NB4 (cell line): ENCODE data around the gene OSTC.

ENCODE experiments used
- POLR2A ChIP-seq: IDR thresholded peaks from 2 replicates; pipeline ENCODE4 v1.6.1; 2011; ENCODE audit warnings: mild to moderate bottlenecking; ENCODE audit not compliant: insufficient read length; ENCODE audit errors: extremely low read depth
- TF ChIP-seq, protein P1 (sequence below): IDR thresholded peaks from 2 replicates; pipeline ENCODE4 v1.6.1; 2011; ENCODE audit warnings: low read depth, low read length
- TF ChIP-seq, protein P2 (sequence below): IDR thresholded peaks from one replicate; pipeline ENCODE4 v1.5.1; 2012; ENCODE audit warnings: low read depth, low read length

- TF ChIP-seq, protein P1, sequence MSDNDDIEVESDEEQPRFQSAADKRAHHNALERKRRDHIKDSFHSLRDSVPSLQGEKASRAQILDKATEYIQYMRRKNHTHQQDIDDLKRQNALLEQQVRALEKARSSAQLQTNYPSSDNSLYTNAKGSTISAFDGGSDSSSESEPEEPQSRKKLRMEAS: no peak
- TF ChIP-seq, protein P2, sequence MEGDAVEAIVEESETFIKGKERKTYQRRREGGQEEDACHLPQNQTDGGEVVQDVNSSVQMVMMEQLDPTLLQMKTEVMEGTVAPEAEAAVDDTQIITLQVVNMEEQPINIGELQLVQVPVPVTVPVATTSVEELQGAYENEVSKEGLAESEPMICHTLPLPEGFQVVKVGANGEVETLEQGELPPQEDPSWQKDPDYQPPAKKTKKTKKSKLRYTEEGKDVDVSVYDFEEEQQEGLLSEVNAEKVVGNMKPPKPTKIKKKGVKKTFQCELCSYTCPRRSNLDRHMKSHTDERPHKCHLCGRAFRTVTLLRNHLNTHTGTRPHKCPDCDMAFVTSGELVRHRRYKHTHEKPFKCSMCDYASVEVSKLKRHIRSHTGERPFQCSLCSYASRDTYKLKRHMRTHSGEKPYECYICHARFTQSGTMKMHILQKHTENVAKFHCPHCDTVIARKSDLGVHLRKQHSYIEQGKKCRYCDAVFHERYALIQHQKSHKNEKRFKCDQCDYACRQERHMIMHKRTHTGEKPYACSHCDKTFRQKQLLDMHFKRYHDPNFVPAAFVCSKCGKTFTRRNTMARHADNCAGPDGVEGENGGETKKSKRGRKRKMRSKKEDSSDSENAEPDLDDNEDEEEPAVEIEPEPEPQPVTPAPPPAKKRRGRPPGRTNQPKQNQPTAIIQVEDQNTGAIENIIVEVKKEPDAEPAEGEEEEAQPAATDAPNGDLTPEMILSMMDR: no peak
- no peak for TF ChIP-seq POLR2A
Measured at GRCh38 chr4:108700081-108700757, 49.8 kb downstream of the OSTC start.
